ENCODE measurements around the gene NDUFA13.

Gene NDUFA13

GRCh38 chr19:19513682-19514081, 2.3 kb upstream of the NDUFA13 start:
- no peak for DNase-seq

- no peak for DNase-seq
Measured at GRCh38 chr19:19514215-19514657, 1.8 kb upstream of the NDUFA13 start.

- no peak for DNase-seq
Measured at GRCh38 chr19:19514881-19515641, 964 bp upstream of the NDUFA13 start, which contains the start of gene TSSK6. TSS of gene TSSK6 (minus strand) at chr19:19515548. CDS start at chr19:19515427, 121 bp downstream.

- no peak for DNase-seq
Measured at GRCh38 chr19:19517235-19517619, 1.2 kb downstream of the NDUFA13 start.

- DNase-seq = no peak
Measured at GRCh38 chr19:19520989-19521388, 5.0 kb downstream of the NDUFA13 start.

GRCh38 chr19:19523177-19523576, 7.2 kb downstream of the NDUFA13 start:
- DNase-seq = no peak

- no peak for DNase-seq
Measured at GRCh38 chr19:19524053-19524452, 8.0 kb downstream of the NDUFA13 start.

- DNase-seq = no peak
Measured at GRCh38 chr19:19525611-19526380, 9.8 kb downstream of the NDUFA13 start.

GRCh38 chr19:19526581-19527370, 10.8 kb downstream of the NDUFA13 start:
- DNase-seq = no peak

GRCh38 chr19:19527371-19527656, 11.3 kb downstream of the NDUFA13 start:
- no peak for DNase-seq

- DNase-seq = no peak
Measured at GRCh38 chr19:19527674-19528625, 11.9 kb downstream of the NDUFA13 start.

- no peak for DNase-seq
Measured at GRCh38 chr19:19528721-19529490, 12.9 kb downstream of the NDUFA13 start, which contains the start of gene YJEFN3. TSS of gene YJEFN3 (plus strand) at chr19:19528911. CDS start at chr19:19528933, 22 bp downstream.

- no peak for DNase-seq
Measured at GRCh38 chr19:19529783-19530422, 13.9 kb downstream of the NDUFA13 start.

GRCh38 chr19:19530423-19530804, 14.4 kb downstream of the NDUFA13 start:
- no peak for DNase-seq

- no peak for DNase-seq
Measured at GRCh38 chr19:19530889-19531288, 14.9 kb downstream of the NDUFA13 start.

GRCh38 chr19:19531951-19532805, 16.2 kb downstream of the NDUFA13 start:
- DNase-seq = peak; percentile 85

- DNase-seq = no peak
Measured at GRCh38 chr19:19532806-19533701, 17.0 kb downstream of the NDUFA13 start.

- no peak for DNase-seq
Measured at GRCh38 chr19:19533841-19534240, 17.8 kb downstream of the NDUFA13 start.

All from effector CD4-positive, alpha-beta T cell (primary cell).